GM21825 (cell line): ENCODE data around the gene CACNA1C.
"Not testable (repeated sequence)": the region's sequence is repeated elsewhere in the genome, so short reads cannot be mapped to it uniquely, and the experiment has no call there.

Experiments
- ATAC-seq: cut with Tn5 transposase; IDR thresholded peaks from one replicate; pipeline ENCODE4 v1.9.1; 2021; ENCODE audit warnings: mild to moderate bottlenecking, moderate library complexity; ENCODE audit not compliant: unreplicated experiment

The CACNA1C gene

GRCh38 chr12:2110127-2110526 lies 57.3 kb downstream of the CACNA1C start:
- no peak for ATAC-seq

- no peak for ATAC-seq
Measured at GRCh38 chr12:2110849-2111566, 58.2 kb downstream of the CACNA1C start.

GRCh38 chr12:2111826-2112225 lies 59.0 kb downstream of the CACNA1C start:
- ATAC-seq, result no peak

DNA sequence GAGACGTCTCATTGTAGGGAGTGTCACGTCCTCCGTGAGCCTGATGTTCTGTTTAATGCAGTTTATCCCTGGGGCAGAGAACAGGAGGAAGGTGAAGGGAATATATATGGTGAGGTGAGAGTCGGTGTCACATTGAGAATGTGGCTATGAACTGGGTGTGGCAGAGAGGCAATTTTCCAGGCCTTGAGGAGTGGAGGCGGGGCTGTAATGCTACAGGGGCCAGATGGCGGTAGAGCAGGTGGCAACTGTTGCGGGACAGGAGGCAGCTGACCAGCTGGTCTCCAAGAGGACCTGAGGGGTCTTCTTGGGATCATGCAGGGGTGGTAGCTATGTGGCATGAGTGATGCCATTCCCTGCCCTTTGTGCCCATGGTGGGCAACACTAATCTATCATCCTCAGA lies 59.6 kb downstream of the CACNA1C start:
- ATAC-seq, result no peak

- ATAC-seq, result no peak
Measured at GRCh38 chr12:2113119-2113912, 60.5 kb downstream of the CACNA1C start.

GRCh38 chr12:2114071-2114470 lies 61.3 kb downstream of the CACNA1C start:
- no peak for ATAC-seq

- ATAC-seq, result no peak
Measured at GRCh38 chr12:2115101-2115845, 62.5 kb downstream of the CACNA1C start.

GRCh38 chr12:2117541-2117940 lies 64.8 kb downstream of the CACNA1C start:
- no peak for ATAC-seq

DNA sequence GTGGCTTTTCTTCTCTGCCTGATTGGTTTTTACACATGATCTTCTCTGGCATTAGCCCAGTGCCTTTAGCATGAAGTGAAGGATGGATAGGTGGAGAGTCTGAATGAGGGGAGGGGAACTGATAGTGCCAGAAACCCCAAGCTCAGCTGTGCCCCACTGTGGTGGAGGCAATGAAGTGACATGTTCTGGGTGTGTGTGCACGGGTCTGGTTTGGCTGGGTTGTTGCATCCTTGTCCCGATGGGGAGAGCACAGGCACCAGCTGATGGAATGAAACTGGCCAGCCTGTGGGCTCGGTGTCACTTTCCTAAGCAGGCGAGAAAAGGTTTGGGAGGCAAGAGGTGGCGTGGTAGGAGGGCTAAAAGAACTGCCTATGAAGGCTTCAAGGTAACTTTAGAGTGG lies 65.3 kb downstream of the CACNA1C start:
- no peak for ATAC-seq

DNA sequence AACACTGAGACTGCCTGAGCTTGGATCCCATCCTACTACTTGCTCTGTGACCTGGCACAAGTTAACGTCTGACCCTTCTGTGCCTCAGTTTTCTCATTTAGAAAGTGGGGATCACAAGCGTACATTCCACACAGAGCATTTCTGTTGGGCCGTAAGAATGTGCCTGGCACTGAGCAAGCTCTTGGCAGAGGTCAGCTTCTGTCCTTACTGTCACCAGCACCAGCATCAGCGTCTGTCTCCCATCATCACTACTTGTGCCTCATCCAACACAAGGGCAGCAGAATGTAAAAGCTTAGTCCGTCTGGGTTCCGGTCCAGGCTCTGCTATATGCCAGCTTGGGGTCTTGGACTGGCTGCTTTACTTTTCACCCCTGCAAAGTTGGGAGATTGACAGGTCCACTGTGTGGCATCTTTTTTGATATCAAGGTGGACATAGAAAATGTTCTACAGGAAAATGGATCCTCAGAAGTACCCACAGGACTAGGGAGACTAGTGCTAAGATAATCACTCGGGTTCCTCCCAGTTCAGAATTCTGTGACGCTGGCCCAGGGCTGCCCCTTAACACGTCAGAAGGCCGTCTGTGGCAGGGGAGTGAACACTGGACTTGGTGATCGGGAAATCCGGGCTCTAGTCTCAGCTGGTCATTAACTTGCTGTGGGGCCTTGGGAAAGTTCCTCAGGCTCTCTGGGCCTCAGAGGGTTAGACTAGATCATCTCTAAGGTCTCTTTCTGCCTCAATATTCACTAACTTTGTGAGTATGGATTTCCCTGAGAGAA lies 65.9 kb downstream of the CACNA1C start:
- ATAC-seq, result no peak

GRCh38 chr12:2119266-2119665 lies 66.5 kb downstream of the CACNA1C start:
- no peak for ATAC-seq

DNA sequence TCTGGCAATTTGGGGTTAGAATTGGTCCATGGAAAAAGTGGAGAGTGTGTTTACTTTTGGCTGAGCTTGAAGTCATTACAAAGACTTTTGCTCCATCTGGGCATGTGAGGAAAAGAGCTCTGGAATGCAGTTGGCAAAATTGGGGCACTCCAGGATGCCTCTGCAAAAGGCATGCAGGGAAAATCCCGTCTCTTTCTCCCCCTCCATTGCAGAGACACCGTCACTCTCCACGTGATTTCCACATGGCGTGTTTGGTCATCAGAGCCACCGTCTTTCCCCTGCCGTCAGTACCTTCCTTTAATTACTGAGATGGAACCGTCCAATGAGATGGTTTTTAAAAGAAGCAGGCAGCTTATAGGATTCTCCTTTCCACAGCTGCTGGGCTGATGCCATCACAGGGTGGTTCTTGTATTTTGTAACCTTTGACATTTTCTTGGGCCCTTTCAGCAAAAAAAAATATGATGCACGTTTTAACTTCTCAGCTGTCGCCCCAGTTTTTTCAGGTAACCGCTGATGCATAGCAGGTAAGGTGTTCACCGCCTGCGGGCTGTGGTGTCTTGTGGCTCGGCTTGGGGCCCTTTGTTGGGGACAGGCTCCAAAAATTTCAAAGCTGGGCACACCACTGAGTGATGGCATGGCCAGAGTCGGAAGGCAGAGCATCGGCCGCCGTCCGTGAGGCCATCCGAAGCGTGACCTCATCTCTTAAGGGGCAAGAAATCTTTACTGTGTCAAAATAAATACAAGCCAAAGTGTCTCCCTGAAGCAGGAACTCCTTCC lies 68.4 kb downstream of the CACNA1C start:
- ATAC-seq, result no peak

GRCh38 chr12:2124466-2125023 lies 71.8 kb downstream of the CACNA1C start:
- no peak for ATAC-seq

DNA sequence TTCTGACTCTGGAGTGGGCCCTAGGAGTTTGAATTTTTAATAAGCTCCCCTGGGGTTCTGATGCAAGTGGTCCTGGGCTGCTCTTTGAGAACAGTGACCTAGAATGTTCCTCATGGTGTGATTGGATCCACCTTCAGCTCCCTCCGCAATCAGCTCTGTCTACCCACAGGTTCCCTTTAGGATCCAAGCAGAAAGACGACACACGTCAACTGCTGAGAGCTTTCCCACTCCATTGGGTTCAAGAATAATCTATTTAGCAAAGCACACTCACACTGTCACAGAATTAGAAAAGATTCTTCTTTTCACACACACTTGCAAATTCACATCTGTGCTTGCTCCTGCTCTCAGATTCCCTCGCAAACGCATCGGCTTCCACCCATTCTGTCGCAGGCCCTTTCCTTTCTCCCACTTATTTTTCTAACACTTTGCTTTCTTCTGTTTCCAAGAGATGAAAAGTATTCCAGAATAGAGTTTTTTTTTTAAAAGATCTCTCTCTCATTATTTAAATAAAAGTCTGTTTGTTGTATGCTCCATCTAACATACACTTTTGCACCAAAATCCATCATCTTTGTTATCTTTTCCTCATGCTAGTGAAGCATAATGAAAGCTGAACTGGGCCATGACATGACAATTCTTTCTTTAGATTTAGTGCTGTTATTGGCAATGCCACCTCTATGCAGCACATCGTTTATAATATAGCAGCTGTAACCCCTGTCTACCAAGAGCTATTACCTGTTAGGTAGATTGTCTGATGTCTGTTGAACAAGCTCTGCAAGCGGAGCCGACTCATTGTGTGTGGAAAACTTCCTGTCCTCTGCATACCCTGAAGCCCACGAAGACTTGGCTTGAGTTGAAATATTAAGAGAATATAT lies 73.1 kb downstream of the CACNA1C start:
- ATAC-seq, result no peak

- no peak for ATAC-seq
Measured at GRCh38 chr12:2126676-2127406, 74.1 kb downstream of the CACNA1C start.

DNA sequence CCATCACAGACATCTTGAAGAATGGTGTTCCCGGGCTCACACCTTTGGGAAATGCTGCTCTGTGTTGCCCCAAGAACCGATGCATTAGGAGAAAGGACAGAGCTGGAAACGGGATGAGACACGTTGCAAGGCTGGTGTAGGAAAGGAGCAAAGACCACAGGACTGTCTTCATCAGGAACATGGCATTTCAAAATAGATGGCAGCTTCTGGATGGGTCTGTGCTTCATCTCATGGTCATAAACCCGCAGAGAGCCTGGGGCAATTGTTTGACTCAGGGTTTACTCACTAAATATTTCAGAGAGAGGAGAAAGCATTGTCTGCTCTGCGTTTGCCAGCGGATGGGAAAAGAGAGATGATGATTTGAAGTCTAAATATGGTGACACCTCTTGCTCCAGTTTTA lies 76.3 kb downstream of the CACNA1C start:
- ATAC-seq, result no peak

DNA sequence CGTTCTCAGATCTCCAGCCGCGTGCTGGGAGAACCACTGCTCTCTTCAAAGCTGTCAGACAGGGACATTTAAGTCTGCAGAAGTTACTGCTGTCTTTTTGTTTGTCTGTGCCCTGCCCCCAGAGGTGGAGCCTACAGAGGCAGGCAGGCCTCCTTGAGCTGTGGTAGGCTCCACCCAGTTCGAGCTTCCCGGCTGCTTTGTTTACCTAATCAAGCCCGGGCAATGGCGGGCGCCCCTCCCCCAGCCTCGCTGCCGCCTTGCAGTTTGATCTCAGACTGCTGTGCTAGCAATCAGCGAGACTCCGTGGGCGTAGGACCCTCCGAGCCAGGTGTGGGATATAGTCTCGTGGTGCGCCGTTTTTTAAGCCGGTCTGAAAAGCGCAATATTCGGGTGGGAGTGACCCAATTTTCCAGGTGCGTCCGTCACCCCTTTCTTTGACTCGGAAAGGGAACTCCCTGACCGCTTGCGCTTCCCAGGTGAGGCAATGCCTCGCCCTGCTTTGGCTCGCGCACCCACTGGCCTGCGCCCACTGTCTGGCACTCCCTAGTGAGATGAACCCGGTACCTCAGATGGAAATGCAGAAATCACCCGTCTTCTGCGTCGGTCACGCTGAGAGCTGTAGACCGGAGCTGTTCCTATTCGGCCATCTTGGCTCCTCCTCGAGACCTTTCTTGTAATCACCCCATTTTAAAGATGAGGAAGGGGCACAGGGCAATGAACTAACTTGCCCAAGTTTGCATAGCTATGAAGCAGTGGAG lies 83.1 kb downstream of the CACNA1C start:
- not testable (repeated sequence) for ATAC-seq
